ENCODE results near the gene ERVH48-1.

Gene ERVH48-1

GRCh38 chr21:42883921-42884320 lies 41.5 kb downstream of the ERVH48-1 start:
- H3K79me2 ChIP-seq (ENCODE audit: control insufficient read depth, low read length) = peaks cover 18% of the 10 kb centered on the region
- H3K9me2 ChIP-seq (replicated peaks; ENCODE audit: control insufficient read depth, low read length) = no peaks in the 10 kb centered on the region
- H3K4me1 ChIP-seq (ENCODE audit: control insufficient read depth, low read length) = peaks cover 10% of the 10 kb centered on the region
- no peak overlapping the region for H3K27ac ChIP-seq (ENCODE audit: low read depth, low read length)
- H3K4me3 ChIP-seq (ENCODE audit: low read length) = no peak overlapping the region
- H3K27me3 ChIP-seq (ENCODE audit: control insufficient read depth, low read length) = no peaks in the 10 kb centered on the region
- H3K4me2 ChIP-seq (ENCODE audit: low read length) = no peak overlapping the region
- no peak for TF ChIP-seq EZH2phosphoT487 (IDR thresholded peaks at IDR 0.05; ENCODE audit: borderline replicate concordance, low read length)
- TF ChIP-seq, protein P1, sequence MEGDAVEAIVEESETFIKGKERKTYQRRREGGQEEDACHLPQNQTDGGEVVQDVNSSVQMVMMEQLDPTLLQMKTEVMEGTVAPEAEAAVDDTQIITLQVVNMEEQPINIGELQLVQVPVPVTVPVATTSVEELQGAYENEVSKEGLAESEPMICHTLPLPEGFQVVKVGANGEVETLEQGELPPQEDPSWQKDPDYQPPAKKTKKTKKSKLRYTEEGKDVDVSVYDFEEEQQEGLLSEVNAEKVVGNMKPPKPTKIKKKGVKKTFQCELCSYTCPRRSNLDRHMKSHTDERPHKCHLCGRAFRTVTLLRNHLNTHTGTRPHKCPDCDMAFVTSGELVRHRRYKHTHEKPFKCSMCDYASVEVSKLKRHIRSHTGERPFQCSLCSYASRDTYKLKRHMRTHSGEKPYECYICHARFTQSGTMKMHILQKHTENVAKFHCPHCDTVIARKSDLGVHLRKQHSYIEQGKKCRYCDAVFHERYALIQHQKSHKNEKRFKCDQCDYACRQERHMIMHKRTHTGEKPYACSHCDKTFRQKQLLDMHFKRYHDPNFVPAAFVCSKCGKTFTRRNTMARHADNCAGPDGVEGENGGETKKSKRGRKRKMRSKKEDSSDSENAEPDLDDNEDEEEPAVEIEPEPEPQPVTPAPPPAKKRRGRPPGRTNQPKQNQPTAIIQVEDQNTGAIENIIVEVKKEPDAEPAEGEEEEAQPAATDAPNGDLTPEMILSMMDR (IDR thresholded peaks at IDR 0.05; ENCODE audit: low read depth, low read length, poor library complexity, severe bottlenecking) = no peak
- no peaks in the 10 kb centered on the region for H4K20me1 ChIP-seq (ENCODE audit: control insufficient read depth, insufficient read depth, low read depth, low read length)
- H3K9me3 ChIP-seq (ENCODE audit: control insufficient read depth, insufficient read depth, low read length) = no peaks in the 10 kb centered on the region
- H3F3A ChIP-seq (ENCODE audit: control insufficient read depth, insufficient read depth) = no peaks in the 10 kb centered on the region
- H3K36me3 ChIP-seq (ENCODE audit: control insufficient read depth, low read length) = peaks cover 6% of the 10 kb centered on the region; the same call in 1 of the 2 replicates

GRCh38 chr21:42880352-42880751 lies 45.1 kb downstream of the ERVH48-1 start:
- Histone ChIP-seq H3K27ac (ENCODE audit: low read depth, low read length) (0 out of 2 replicates have a peak overlapping the region, but pooled peaks have one; percentile 66), H3K9me2 (replicated peaks; ENCODE audit: control insufficient read depth, low read length) (no peaks in the 10 kb centered on the region), H3K79me2 (ENCODE audit: control insufficient read depth, low read length) (peaks cover 54% of the 10 kb centered on the region), H3K36me3 (ENCODE audit: control insufficient read depth, low read length) (peaks cover 39% of the 10 kb centered on the region), H3K27me3 (ENCODE audit: control insufficient read depth, low read length) (no peaks in the 10 kb centered on the region), H3K9me3 (ENCODE audit: control insufficient read depth, insufficient read depth, low read length) (no peaks in the 10 kb centered on the region), H3K4me1 (ENCODE audit: control insufficient read depth, low read length) (peaks cover 18% of the 10 kb centered on the region), H3K4me2 (ENCODE audit: low read length) (peak overlapping the region; percentile 82), H3F3A (ENCODE audit: control insufficient read depth, insufficient read depth) (no peaks in the 10 kb centered on the region), H3K4me3 (ENCODE audit: low read length) (peak overlapping the region; percentile 83), H4K20me1 (ENCODE audit: control insufficient read depth, insufficient read depth, low read depth, low read length) (no peaks in the 10 kb centered on the region; the same call in 1 of the 2 replicates)
- TF ChIP-seq, protein P1 (IDR thresholded peaks at IDR 0.05; ENCODE audit: low read depth, low read length, poor library complexity, severe bottlenecking) = no peak
- no peak for TF ChIP-seq EZH2phosphoT487 (IDR thresholded peaks at IDR 0.05; ENCODE audit: borderline replicate concordance, low read length)

GRCh38 chr21:42878993-42879787 lies 46.2 kb downstream of the ERVH48-1 start, which contains the start of gene WDR4:
TSS of gene WDR4 (minus strand) at chr21:42879539. CDS start at chr21:42879495, 44 bp downstream.
- Histone ChIP-seq H3K36me3 (ENCODE audit: control insufficient read depth, low read length) (peaks cover 45% of the 10 kb centered on the region), H4K20me1 (ENCODE audit: control insufficient read depth, insufficient read depth, low read depth, low read length) (no peaks in the 10 kb centered on the region; the same call in 1 of the 2 replicates), H3K4me3 (ENCODE audit: low read length) (peak within 1 kb of the TSS; percentile 83), H3K4me1 (ENCODE audit: control insufficient read depth, low read length) (peaks cover 18% of the 10 kb centered on the region), H3K9me2 (replicated peaks; ENCODE audit: control insufficient read depth, low read length) (no peaks in the 10 kb centered on the region), H3K79me2 (ENCODE audit: control insufficient read depth, low read length) (peaks cover 62% of the 10 kb centered on the region), H3K27ac (ENCODE audit: low read depth, low read length) (peak within 1 kb of the TSS; percentile 66), H3K4me2 (ENCODE audit: low read length) (peak within 1 kb of the TSS; percentile 82), H3K9me3 (ENCODE audit: control insufficient read depth, insufficient read depth, low read length) (no peaks in the 10 kb centered on the region), H3F3A (ENCODE audit: control insufficient read depth, insufficient read depth) (no peaks in the 10 kb centered on the region), H3K27me3 (ENCODE audit: control insufficient read depth, low read length) (no peaks in the 10 kb centered on the region)
- TF ChIP-seq, protein P1 (IDR thresholded peaks at IDR 0.05; ENCODE audit: low read depth, low read length, poor library complexity, severe bottlenecking) = no peak
- no peak for TF ChIP-seq EZH2phosphoT487 (IDR thresholded peaks at IDR 0.05; ENCODE audit: borderline replicate concordance, low read length)

Data from DOHH2 (cell line).